Neuronal stem cell (in vitro differentiated cells): Measurements from ENCODE around the gene PHF1.

Experiments
- DNase-seq: peaks from one replicate; pipeline ENCODE4 v3.0.0-alpha.2; 2013; ENCODE audit warnings: low spot score
- H2AFZ ChIP-seq: one replicate; pipeline ENCODE4 v1.6.1; 2013; ENCODE audit warnings: mild to moderate bottlenecking, low read length, inconsistent platforms
- H2AK5ac ChIP-seq: 2 replicates; pipeline ENCODE4 v1.6.1; 2013; ENCODE audit warnings: low read depth, mild to moderate bottlenecking, inconsistent platforms, low read length, moderate library complexity, mixed read lengths
- H2BK120ac ChIP-seq: 2 replicates; pipeline ENCODE4 v1.6.1; 2013; ENCODE audit warnings: low read depth, mild to moderate bottlenecking, inconsistent platforms, low read length, moderate library complexity, mixed read lengths
- H2BK12ac ChIP-seq: one replicate; pipeline ENCODE4 v1.6.1; 2013; ENCODE audit warnings: low read length, inconsistent platforms
- H2BK15ac ChIP-seq: 2 replicates; pipeline ENCODE4 v1.6.1; 2013; ENCODE audit warnings: mild to moderate bottlenecking, low read length, inconsistent platforms, mixed read lengths
- H2BK5ac ChIP-seq: one replicate; pipeline ENCODE4 v1.6.1; 2013; ENCODE audit warnings: inconsistent platforms, mild to moderate bottlenecking, low read length, moderate library complexity
- H3K14ac ChIP-seq: one replicate; pipeline ENCODE4 v1.6.1; 2013; ENCODE audit warnings: low read length, inconsistent platforms
- H3K18ac ChIP-seq: 2 replicates; pipeline ENCODE4 v1.6.1; 2013; ENCODE audit warnings: low read length, inconsistent platforms
- H3K23ac ChIP-seq: 2 replicates; pipeline ENCODE4 v1.6.1; 2013; ENCODE audit warnings: low read depth, mild to moderate bottlenecking, mixed read lengths, low read length, inconsistent platforms; ENCODE audit not compliant: poor library complexity
- H3K27ac ChIP-seq: replicated peaks from 3 replicates; pipeline ENCODE4 v1.5.1; 2013; ENCODE audit warnings: low read length, inconsistent platforms
- H3K27me3 ChIP-seq, 3 experiments: 2 replicates each; pipeline ENCODE4 v1.6.1; 2013; ENCODE audit warnings: low read length in 3 of 3, mild to moderate bottlenecking in 2 of 3, inconsistent platforms in 1 of 3, low read depth in 1 of 3, mixed read lengths in 1 of 3, moderate library complexity in 1 of 3; ENCODE audit not compliant: control insufficient read depth in 3 of 3, insufficient read depth in 3 of 3
- H3K36me3 ChIP-seq, 2 donors: replicated peaks in 1 of 2; 2 replicates each; pipeline ENCODE4 v1.6.1; 2013; ENCODE audit warnings: low read length in 2 of 2; ENCODE audit not compliant: control insufficient read depth in 2 of 2, insufficient read depth in 2 of 2
- H3K4ac ChIP-seq: 2 replicates; pipeline ENCODE4 v1.6.1; 2013; ENCODE audit warnings: inconsistent platforms, mild to moderate bottlenecking, low read length, moderate library complexity
- H3K4me1 ChIP-seq, 2 donors: 1 replicate in 1 of 2; 2 replicates in 1 of 2; pipeline ENCODE4 v1.6.1; 2013; ENCODE audit warnings: low read length in 2 of 2, low read depth in 1 of 2; ENCODE audit not compliant: control insufficient read depth in 2 of 2, insufficient read depth in 1 of 2
- H3K4me2 ChIP-seq: one replicate; pipeline ENCODE4 v1.6.1; 2013; ENCODE audit warnings: mild to moderate bottlenecking, low read length, inconsistent platforms; ENCODE audit not compliant: insufficient read depth, poor library complexity, severe bottlenecking
- H3K4me3 ChIP-seq, 2 donors: 2 replicates each; pipeline ENCODE4 v1.5.1; 2013; ENCODE audit warnings: low read length in 2 of 2, mild to moderate bottlenecking in 2 of 2, inconsistent platforms in 1 of 2, moderate library complexity in 1 of 2
- H3K79me1 ChIP-seq: one replicate; pipeline ENCODE4 v1.6.1; 2013; ENCODE audit warnings: low read depth, mild to moderate bottlenecking, inconsistent platforms, low read length, moderate library complexity
- H3K9ac ChIP-seq: one replicate; pipeline ENCODE4 v1.6.1; 2013; ENCODE audit warnings: mild to moderate bottlenecking, low read depth, low read length, inconsistent platforms; ENCODE audit not compliant: poor library complexity
- H3K9me3 ChIP-seq, 2 donors: replicated peaks in 1 of 2; 2 replicates each; pipeline versions ENCODE3 to v1.6.1; 2013; ENCODE audit warnings: low read length in 2 of 2, mild to moderate bottlenecking in 2 of 2, inconsistent platforms in 1 of 2, low read depth in 1 of 2, mixed read lengths in 1 of 2, moderate library complexity in 1 of 2; ENCODE audit not compliant: control insufficient read depth in 2 of 2, insufficient read depth in 1 of 2
- H4K8ac ChIP-seq: one replicate; pipeline ENCODE4 v1.6.1; 2013; ENCODE audit warnings: low read depth, mild to moderate bottlenecking, inconsistent platforms, low read length, moderate library complexity
- H4K91ac ChIP-seq: one replicate; pipeline ENCODE4 v1.6.1; 2013; ENCODE audit warnings: low read length, low read depth, mild to moderate bottlenecking, inconsistent platforms; ENCODE audit not compliant: poor library complexity
- WGBS, 2 donors: extraction: QIAGEN DNeasy Blood & Tissue Kit; methylation state at CpG; one replicate each; pipeline ENCODE4 v1.1.7; 2013; ENCODE audit warnings: missing lambda C conversion rate in 2 of 2, mixed read lengths in 1 of 2; ENCODE audit not compliant: insufficient read length in 2 of 2, insufficient replicate concordance in 1 of 2; ENCODE audit errors: extremely low coverage in 2 of 2; 5-methylcytosine and 5-hydroxymethylcytosine counted together

The PHF1 gene

GRCh38 chr6:33426590-33427511 is 16.0 kb downstream of the PHF1 start:
- peaks cover 12% of the 10 kb centered on the region for H3K79me1 ChIP-seq
- H4K91ac ChIP-seq = no peak overlapping the region
- H3K4me1 ChIP-seq = peaks cover 39 to 57% of the 10 kb centered on the region in 2 donors
- H3K4me3 ChIP-seq = peak overlapping the region; percentile 59 to 86
- no peak overlapping the region for H3K4ac ChIP-seq
- no peak overlapping the region for H2AFZ ChIP-seq
- no peak overlapping the region for H3K14ac ChIP-seq
- H4K8ac ChIP-seq = no peak overlapping the region
- H3K23ac ChIP-seq = no peak overlapping the region
- peak overlapping the region; percentile 82 for H3K4me2 ChIP-seq
- H3K18ac ChIP-seq = no peak overlapping the region
- DNase-seq = no peak
- H3K27me3 ChIP-seq = no peaks in the 10 kb centered on the region
- H2BK5ac ChIP-seq = no peak overlapping the region
- H3K27ac ChIP-seq = peak overlapping the region; percentile 25
- no CpG with 5 or more reads among the region's 12 CpGs for WGBS, 2 donors
- no peak overlapping the region for H2BK120ac ChIP-seq
- H3K9me3 ChIP-seq = no peaks in the 10 kb centered on the region
- no peak overlapping the region for H2BK12ac ChIP-seq
- no peak overlapping the region for H2AK5ac ChIP-seq
- H3K36me3 ChIP-seq = peaks cover 17 to 29% of the 10 kb centered on the region in 2 donors
- no peak overlapping the region for H2BK15ac ChIP-seq
- no peak overlapping the region for H3K9ac ChIP-seq

DNA sequence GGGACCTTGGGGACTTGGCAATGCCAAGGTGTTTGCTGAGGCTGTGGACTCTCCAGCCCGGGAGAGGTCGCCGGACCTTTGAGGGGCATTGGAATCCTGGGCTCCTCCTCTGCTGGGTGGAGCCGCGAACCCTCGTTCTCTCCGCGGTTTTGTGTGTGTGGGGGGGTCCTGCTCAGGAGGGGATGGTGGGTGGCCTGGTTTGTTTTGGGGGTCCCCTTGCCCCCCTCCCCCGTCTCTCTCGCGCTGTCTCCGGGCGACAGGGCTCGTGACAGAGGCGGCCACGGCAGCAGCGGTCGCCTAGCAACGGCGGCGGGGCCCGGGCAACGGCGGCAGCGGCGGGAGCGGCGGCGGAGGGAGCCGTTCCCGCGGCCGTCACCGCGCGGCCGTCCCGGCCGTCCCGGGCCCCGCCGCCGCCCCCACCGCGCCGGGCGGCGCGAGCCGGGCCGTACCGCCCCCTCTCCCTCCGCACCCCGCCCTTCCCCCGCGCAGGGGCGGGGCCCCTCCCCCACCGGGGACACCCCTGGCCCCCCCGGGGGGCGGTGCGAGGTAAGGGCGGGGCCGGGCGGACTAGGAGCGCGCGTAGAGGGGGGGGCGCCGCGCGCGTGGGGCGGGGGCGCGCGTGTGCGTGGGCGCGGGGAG is 16.9 kb downstream of the PHF1 start:
- Histone ChIP-seq H4K91ac (no peak overlapping the region), H3K4me2 (peak overlapping the region; percentile 82), H3K79me1 (peaks cover 12% of the 10 kb centered on the region), H2BK12ac (no peak overlapping the region), H3K27ac (no peak overlapping the region), H3K4me1 (peaks cover 47 to 66% of the 10 kb centered on the region in 2 donors), H3K18ac (peak overlapping the region; percentile 96), H3K36me3 (peaks cover 19 to 26% of the 10 kb centered on the region in 2 donors), H3K4me3 (peak overlapping the region; percentile 59 to 86), H3K23ac (no peak overlapping the region), H2BK120ac (no peak overlapping the region), H2BK15ac (no peak overlapping the region), H3K9ac (peak overlapping the region; percentile 89), H3K4ac (no peak overlapping the region), H3K14ac (no peak overlapping the region), H2AK5ac (no peak overlapping the region), H2BK5ac (peak overlapping the region; percentile 43), H3K27me3 (no peaks in the 10 kb centered on the region), H4K8ac (no peak overlapping the region), H2AFZ (peak overlapping the region; percentile 74), H3K9me3 (no peaks in the 10 kb centered on the region)
- DNase-seq = no peak
- no CpG with 5 or more reads among the region's 79 CpGs for WGBS, 2 donors

DNA sequence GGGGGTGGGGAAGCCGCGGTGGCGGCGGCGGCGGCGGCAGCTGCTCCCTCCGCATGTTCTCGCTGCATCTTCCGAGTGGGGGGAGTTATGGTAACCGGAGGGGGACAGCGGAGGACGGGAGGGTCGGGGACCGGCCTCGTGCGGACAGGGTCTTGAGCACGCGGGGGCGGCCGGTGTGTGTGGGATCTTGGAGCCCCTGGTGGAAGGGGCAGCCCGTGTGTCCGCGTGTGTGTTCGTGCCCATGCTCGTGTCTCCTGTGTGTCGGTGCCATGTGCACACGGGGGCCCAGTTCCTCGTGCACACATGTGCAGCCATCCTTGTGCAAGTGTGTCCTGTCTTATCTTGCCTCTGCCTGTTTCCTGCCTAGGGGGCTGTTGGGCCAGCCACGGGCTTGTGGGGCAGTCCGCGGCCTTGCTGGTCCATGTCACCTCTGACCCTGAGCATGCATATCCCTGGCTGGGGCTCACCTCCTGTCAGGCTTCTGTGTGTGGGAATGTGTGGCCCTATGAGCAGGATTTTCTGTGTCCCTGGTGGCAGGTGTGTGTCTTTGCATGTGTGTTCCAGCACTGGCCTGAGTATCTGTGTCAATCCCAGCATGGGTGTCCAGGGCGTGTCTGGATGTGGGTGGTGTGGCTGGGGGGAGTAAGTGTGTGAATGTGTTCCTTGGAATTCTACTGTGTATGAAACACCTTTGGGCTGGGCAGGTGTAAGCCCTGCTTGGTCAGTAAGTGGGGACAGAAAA is 17.6 kb downstream of the PHF1 start:
- Histone ChIP-seq H3K18ac (peak overlapping the region; percentile 96), H3K14ac (peak overlapping the region; percentile 96), H3K27me3 (no peaks in the 10 kb centered on the region), H2AFZ (no peak overlapping the region), H3K79me1 (peaks cover 13% of the 10 kb centered on the region), H3K23ac (peak overlapping the region; percentile 83), H3K9ac (peak overlapping the region; percentile 89), H3K27ac (peak overlapping the region; percentile 96), H2BK12ac (peak overlapping the region; percentile 51), H2BK5ac (peak overlapping the region; percentile 43), H3K4me3 (peak overlapping the region; percentile 59 to 75), H3K36me3 (peaks cover 16 to 26% of the 10 kb centered on the region in 2 donors), H3K4ac (peak overlapping the region; percentile 78), H2BK15ac (peak overlapping the region; percentile 8), H3K4me2 (peak overlapping the region; percentile 82), H4K8ac (no peak overlapping the region), H3K4me1 (peaks cover 54 to 73% of the 10 kb centered on the region in 2 donors), H4K91ac (no peak overlapping the region), H2AK5ac (no peak overlapping the region), H3K9me3 (no peaks in the 10 kb centered on the region), H2BK120ac (peak overlapping the region; percentile 63)
- WGBS, 2 donors = no CpG with 5 or more reads among the region's 33 CpGs
- DNase-seq = no peak
